Measurements from ENCODE around the gene RASAL2. TPM values are rescaled to one million over a fixed set of nuclear protein-coding genes. Genes with fewer than 3 reads are reported as not detected.

The RASAL2 gene
- total and polyA plus RNA-seq, 5 donors = 6.9 to 34.3 (median 28.4) TPM

GRCh38 chr1:178055779-178056471, 38.0 kb upstream of the RASAL2 start:
- no peak overlapping the region for H3K4me3 ChIP-seq (ENCODE audit: low read length)
- DNase-seq (peak in 2 of 3 donors; percentile 51 to 60), ATAC-seq (peak; percentile 36 to 43)
- H3K4me1 ChIP-seq (ENCODE audit: control insufficient read depth, insufficient read depth, low read length) = peaks cover 28% of the 10 kb centered on the region
- no peaks in the 10 kb centered on the region for H3K27me3 ChIP-seq (ENCODE audit: control insufficient read depth, insufficient read depth)
- intact Hi-C loops (cut with DNase I) = loop anchor here in 1 of 4 donors (5.0 kb wide), 1 partner anchor 36 kb away; the partner anchor contains the start of gene RASAL2
- H3K27ac ChIP-seq (ENCODE audit: low read length) = peak overlapping the region; percentile 81
- 61% methylated on average over 8 of the region's 8 CpGs for WGBS
- no peaks in the 10 kb centered on the region for H3K9me3 ChIP-seq (ENCODE audit: control insufficient read depth, low read length)

GRCh38 chr1:178057141-178057765, 36.7 kb upstream of the RASAL2 start:
- DNase-seq = peak in 1 of 3 donors; percentile 57
- 33% methylated on average over 11 of the region's 11 CpGs for WGBS

GRCh38 chr1:178057912-178058534, 35.9 kb upstream of the RASAL2 start:
- WGBS = 15% methylated on average over 7 of the region's 7 CpGs
- DNase-seq (peak; percentile 78 to 92 (median 84)), ATAC-seq (peak; percentile 89 to 94)
- Histone ChIP-seq H3K27me3 (ENCODE audit: control insufficient read depth, insufficient read depth) (no peaks in the 10 kb centered on the region), H3K27ac (ENCODE audit: low read length) (peak overlapping the region; percentile 98), H3K4me1 (ENCODE audit: control insufficient read depth, insufficient read depth, low read length) (peaks cover 25% of the 10 kb centered on the region), H3K4me3 (ENCODE audit: low read length) (peak overlapping the region; percentile 27), H3K9me3 (ENCODE audit: control insufficient read depth, low read length) (no peaks in the 10 kb centered on the region)
- intact Hi-C loops (cut with DNase I) = loop anchor here in 1 of 4 donors (5.0 kb wide), 1 partner anchor 34 kb away; the partner anchor contains the start of gene RASAL2

More at GRCh38 chr1:178057141-178057765, 36.7 kb upstream of the RASAL2 start:
- Histone ChIP-seq H3K9me3 (ENCODE audit: control insufficient read depth, low read length) (no peaks in the 10 kb centered on the region), H3K4me1 (ENCODE audit: control insufficient read depth, insufficient read depth, low read length) (peaks cover 25% of the 10 kb centered on the region), H3K4me3 (ENCODE audit: low read length) (peak overlapping the region; percentile 27), H3K27me3 (ENCODE audit: control insufficient read depth, insufficient read depth) (no peaks in the 10 kb centered on the region), H3K27ac (ENCODE audit: low read length) (peak overlapping the region; percentile 98)
- intact Hi-C loops (cut with DNase I) = loop anchor here in 1 of 4 donors (5.0 kb wide), 1 partner anchor 35 kb away; the partner anchor contains the start of gene RASAL2
- peak; percentile 39 to 42 for ATAC-seq

GRCh38 chr1:178060789-178061556, 32.9 kb upstream of the RASAL2 start:
- peaks cover 24% of the 10 kb centered on the region for H3K4me1 ChIP-seq (ENCODE audit: control insufficient read depth, insufficient read depth, low read length)
- ATAC-seq (peak in 1 of 2 donors; percentile 32), DNase-seq (no peak)
- WGBS = 52% methylated on average over 9 of the region's 9 CpGs
- H3K27ac ChIP-seq (ENCODE audit: low read length) = peak overlapping the region; percentile 66
- H3K27me3 ChIP-seq (ENCODE audit: control insufficient read depth, insufficient read depth) = no peaks in the 10 kb centered on the region
- H3K9me3 ChIP-seq (ENCODE audit: control insufficient read depth, low read length) = no peaks in the 10 kb centered on the region
- intact Hi-C loops (cut with DNase I) = no loop called here
- H3K4me3 ChIP-seq (ENCODE audit: low read length) = no peak overlapping the region

- H3K9me3 ChIP-seq (ENCODE audit: control insufficient read depth, low read length) = no peaks in the 10 kb centered on the region
- ATAC-seq = no peak
- no peak overlapping the region for H3K4me3 ChIP-seq (ENCODE audit: low read length)
- intact Hi-C loops (cut with DNase I) = no loop called here
- H3K4me1 ChIP-seq (ENCODE audit: control insufficient read depth, insufficient read depth, low read length) = peaks cover 17% of the 10 kb centered on the region
- 73% methylated on average over 1 of the region's 1 CpG for WGBS
- no peak for DNase-seq
- H3K27ac ChIP-seq (ENCODE audit: low read length) = no peak overlapping the region
- H3K27me3 ChIP-seq (ENCODE audit: control insufficient read depth, insufficient read depth) = no peaks in the 10 kb centered on the region
These were observed 32.3 kb upstream of the RASAL2 start for GRCh38 chr1:178061620-178062019.

GRCh38 chr1:178064191-178064821, 29.6 kb upstream of the RASAL2 start:
- intact Hi-C loops (cut with DNase I) = no loop called here
- Histone ChIP-seq H3K27ac (ENCODE audit: low read length) (no peak overlapping the region), H3K9me3 (ENCODE audit: control insufficient read depth, low read length) (no peaks in the 10 kb centered on the region), H3K4me1 (ENCODE audit: control insufficient read depth, insufficient read depth, low read length) (peaks cover 10% of the 10 kb centered on the region), H3K27me3 (ENCODE audit: control insufficient read depth, insufficient read depth) (no peaks in the 10 kb centered on the region), H3K4me3 (ENCODE audit: low read length) (no peak overlapping the region)
- 95% methylated on average over 8 of the region's 8 CpGs for WGBS
- no peak for DNase-seq
- ATAC-seq = no peak

- intact Hi-C loops (cut with DNase I) = no loop called here
- Histone ChIP-seq H3K4me1 (ENCODE audit: control insufficient read depth, insufficient read depth, low read length) (peaks cover 8% of the 10 kb centered on the region), H3K9me3 (ENCODE audit: control insufficient read depth, low read length) (no peaks in the 10 kb centered on the region), H3K4me3 (ENCODE audit: low read length) (no peak overlapping the region), H3K27ac (ENCODE audit: low read length) (no peak overlapping the region), H3K27me3 (ENCODE audit: control insufficient read depth, insufficient read depth) (no peaks in the 10 kb centered on the region)
- no peak for ATAC-seq
- 94% methylated on average over 3 of the region's 3 CpGs for WGBS
- no peak for DNase-seq
These were observed 28.7 kb upstream of the RASAL2 start for GRCh38 chr1:178065250-178065649.

- DNase-seq = no peak
- Histone ChIP-seq H3K9me3 (ENCODE audit: control insufficient read depth, low read length) (no peaks in the 10 kb centered on the region), H3K27ac (ENCODE audit: low read length) (no peak overlapping the region), H3K4me3 (ENCODE audit: low read length) (no peak overlapping the region), H3K27me3 (ENCODE audit: control insufficient read depth, insufficient read depth) (no peaks in the 10 kb centered on the region), H3K4me1 (ENCODE audit: control insufficient read depth, insufficient read depth, low read length) (no peaks in the 10 kb centered on the region)
- no peak for ATAC-seq
- intact Hi-C loops (cut with DNase I) = no loop called here
- WGBS = 93% methylated on average over 8 of the region's 8 CpGs
These were observed 27.5 kb upstream of the RASAL2 start for GRCh38 chr1:178066296-178066907.

- Histone ChIP-seq H3K27ac (ENCODE audit: low read length) (no peak overlapping the region), H3K4me1 (ENCODE audit: control insufficient read depth, insufficient read depth, low read length) (no peaks in the 10 kb centered on the region), H3K9me3 (ENCODE audit: control insufficient read depth, low read length) (no peaks in the 10 kb centered on the region), H3K27me3 (ENCODE audit: control insufficient read depth, insufficient read depth) (no peaks in the 10 kb centered on the region), H3K4me3 (ENCODE audit: low read length) (no peak overlapping the region)
- DNase-seq (no peak), ATAC-seq (peak in 1 of 2 donors; percentile 28)
- intact Hi-C loops (cut with DNase I) = no loop called here
- WGBS = 51% methylated on average over 6 of the region's 6 CpGs
These were observed 26.8 kb upstream of the RASAL2 start for GRCh38 chr1:178066908-178067614.

Measured in right cardiac atrium (tissue), 5 donors.